Keratinocyte (primary cell): ENCODE results near the gene CER1.

Experiments used
- EZH2 ChIP-seq: IDR thresholded peaks from one replicate; pipeline ENCODE4 v1.6.1; 2012; ENCODE audit warnings: inconsistent platforms, mild to moderate bottlenecking, low read length, moderate library complexity
- TF ChIP-seq, protein P1 (sequence below), 3 experiments: IDR thresholded peaks in 1 of 3; conservative IDR thresholded peaks in 1 of 3; optimal IDR thresholded peaks in 1 of 3; 2 replicates in 2 of 3; 3 replicates in 1 of 3; pipeline versions ENCODE3 to v1.5.1; 2011; ENCODE audit warnings: low read length in 3 of 3, mild to moderate bottlenecking in 3 of 3, moderate library complexity in 2 of 3, control low read depth in 1 of 3, inconsistent platforms in 1 of 3; ENCODE audit not compliant: insufficient read depth in 2 of 3; ENCODE audit errors: extremely low read depth in 1 of 3

DNA sequence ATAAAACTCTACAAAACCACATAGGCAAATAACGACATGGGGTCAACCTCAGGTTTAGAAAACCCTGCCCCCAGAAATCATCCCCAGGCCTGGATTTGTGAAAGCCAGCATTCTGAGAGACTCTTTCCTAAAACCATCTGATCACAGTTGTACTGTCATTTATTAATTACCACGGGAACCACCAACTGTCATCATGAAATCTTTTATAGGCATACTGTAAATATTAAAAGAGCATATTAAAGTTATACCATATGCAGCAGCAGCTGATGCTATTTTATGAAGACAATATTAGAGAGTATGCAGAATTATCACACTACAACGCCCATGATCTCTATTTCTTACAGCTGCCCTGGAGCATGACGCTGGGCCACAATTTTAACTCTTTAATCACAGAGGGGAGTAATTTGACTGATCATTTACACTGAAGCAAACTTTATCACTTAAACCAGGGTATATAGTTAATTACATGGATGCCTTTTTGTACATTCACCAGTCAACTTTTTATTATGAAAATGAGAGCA lies 20.3 kb downstream of the CER1 start:
- no peak for TF ChIP-seq EZH2
- TF ChIP-seq, protein P1, sequence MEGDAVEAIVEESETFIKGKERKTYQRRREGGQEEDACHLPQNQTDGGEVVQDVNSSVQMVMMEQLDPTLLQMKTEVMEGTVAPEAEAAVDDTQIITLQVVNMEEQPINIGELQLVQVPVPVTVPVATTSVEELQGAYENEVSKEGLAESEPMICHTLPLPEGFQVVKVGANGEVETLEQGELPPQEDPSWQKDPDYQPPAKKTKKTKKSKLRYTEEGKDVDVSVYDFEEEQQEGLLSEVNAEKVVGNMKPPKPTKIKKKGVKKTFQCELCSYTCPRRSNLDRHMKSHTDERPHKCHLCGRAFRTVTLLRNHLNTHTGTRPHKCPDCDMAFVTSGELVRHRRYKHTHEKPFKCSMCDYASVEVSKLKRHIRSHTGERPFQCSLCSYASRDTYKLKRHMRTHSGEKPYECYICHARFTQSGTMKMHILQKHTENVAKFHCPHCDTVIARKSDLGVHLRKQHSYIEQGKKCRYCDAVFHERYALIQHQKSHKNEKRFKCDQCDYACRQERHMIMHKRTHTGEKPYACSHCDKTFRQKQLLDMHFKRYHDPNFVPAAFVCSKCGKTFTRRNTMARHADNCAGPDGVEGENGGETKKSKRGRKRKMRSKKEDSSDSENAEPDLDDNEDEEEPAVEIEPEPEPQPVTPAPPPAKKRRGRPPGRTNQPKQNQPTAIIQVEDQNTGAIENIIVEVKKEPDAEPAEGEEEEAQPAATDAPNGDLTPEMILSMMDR (optimal IDR thresholded peaks at IDR 0.05 in 1 of 3, IDR thresholded peaks at IDR 0.05 in 1 of 3, conservative IDR thresholded peaks at IDR 0.05 in 1 of 3; ENCODE audit: extremely low read depth in 1 of 3, insufficient read depth in 2 of 3, low read length in 3 of 3) = no peak
